Measurements from ENCODE around the gene ZDHHC14. TPM values are rescaled to one million over a fixed set of nuclear protein-coding genes. Genes with fewer than 3 reads are reported as not detected.

The ZDHHC14 gene
- total and polyA plus RNA-seq, 2 experiments from 2014 or later, result 3.0 to 7.4 TPM

GRCh38 chr6:157603971-157604370 lies 223.0 kb downstream of the ZDHHC14 start:
- H2AFZ ChIP-seq, result no peak overlapping the region
- TF ChIP-seq CREB1 (CRISPR knock-in tag; IDR thresholded peaks at IDR 0.05; ENCODE audit: low read depth) (no peak), EZH2phosphoT487 (IDR thresholded peaks at IDR 0.05; ENCODE audit: unreplicated experiment) (no peak), POLR2AphosphoS5 (IDR thresholded peaks at IDR 0.05; ENCODE audit: low read depth) (no peak), ZNF462 (CRISPR knock-in tag; IDR thresholded peaks at IDR 0.05) (no peak), NANOG (IDR thresholded peaks at IDR 0.05; ENCODE audit: borderline replicate concordance) (no peak), JUNB (IDR thresholded peaks at IDR 0.05; ENCODE audit: unreplicated experiment) (no peak), ZNF114 (CRISPR knock-in tag; IDR thresholded peaks at IDR 0.05) (no peak), EZH2 (IDR thresholded peaks at IDR 0.05; ENCODE audit: low read depth, unreplicated experiment) (no peak), STAT1 (IDR thresholded peaks at IDR 0.05; ENCODE audit: unreplicated experiment) (no peak), ETS1 (IDR thresholded peaks at IDR 0.05) (no peak), ZNF331 (CRISPR knock-in tag; IDR thresholded peaks at IDR 0.05; ENCODE audit: low read depth) (no peak)
- TF ChIP-seq, protein P1, sequence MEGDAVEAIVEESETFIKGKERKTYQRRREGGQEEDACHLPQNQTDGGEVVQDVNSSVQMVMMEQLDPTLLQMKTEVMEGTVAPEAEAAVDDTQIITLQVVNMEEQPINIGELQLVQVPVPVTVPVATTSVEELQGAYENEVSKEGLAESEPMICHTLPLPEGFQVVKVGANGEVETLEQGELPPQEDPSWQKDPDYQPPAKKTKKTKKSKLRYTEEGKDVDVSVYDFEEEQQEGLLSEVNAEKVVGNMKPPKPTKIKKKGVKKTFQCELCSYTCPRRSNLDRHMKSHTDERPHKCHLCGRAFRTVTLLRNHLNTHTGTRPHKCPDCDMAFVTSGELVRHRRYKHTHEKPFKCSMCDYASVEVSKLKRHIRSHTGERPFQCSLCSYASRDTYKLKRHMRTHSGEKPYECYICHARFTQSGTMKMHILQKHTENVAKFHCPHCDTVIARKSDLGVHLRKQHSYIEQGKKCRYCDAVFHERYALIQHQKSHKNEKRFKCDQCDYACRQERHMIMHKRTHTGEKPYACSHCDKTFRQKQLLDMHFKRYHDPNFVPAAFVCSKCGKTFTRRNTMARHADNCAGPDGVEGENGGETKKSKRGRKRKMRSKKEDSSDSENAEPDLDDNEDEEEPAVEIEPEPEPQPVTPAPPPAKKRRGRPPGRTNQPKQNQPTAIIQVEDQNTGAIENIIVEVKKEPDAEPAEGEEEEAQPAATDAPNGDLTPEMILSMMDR (conservative IDR thresholded peaks at IDR 0.05; ENCODE audit: low read depth in 2 of 2), result no peak
- TF ChIP-seq, protein P2, sequence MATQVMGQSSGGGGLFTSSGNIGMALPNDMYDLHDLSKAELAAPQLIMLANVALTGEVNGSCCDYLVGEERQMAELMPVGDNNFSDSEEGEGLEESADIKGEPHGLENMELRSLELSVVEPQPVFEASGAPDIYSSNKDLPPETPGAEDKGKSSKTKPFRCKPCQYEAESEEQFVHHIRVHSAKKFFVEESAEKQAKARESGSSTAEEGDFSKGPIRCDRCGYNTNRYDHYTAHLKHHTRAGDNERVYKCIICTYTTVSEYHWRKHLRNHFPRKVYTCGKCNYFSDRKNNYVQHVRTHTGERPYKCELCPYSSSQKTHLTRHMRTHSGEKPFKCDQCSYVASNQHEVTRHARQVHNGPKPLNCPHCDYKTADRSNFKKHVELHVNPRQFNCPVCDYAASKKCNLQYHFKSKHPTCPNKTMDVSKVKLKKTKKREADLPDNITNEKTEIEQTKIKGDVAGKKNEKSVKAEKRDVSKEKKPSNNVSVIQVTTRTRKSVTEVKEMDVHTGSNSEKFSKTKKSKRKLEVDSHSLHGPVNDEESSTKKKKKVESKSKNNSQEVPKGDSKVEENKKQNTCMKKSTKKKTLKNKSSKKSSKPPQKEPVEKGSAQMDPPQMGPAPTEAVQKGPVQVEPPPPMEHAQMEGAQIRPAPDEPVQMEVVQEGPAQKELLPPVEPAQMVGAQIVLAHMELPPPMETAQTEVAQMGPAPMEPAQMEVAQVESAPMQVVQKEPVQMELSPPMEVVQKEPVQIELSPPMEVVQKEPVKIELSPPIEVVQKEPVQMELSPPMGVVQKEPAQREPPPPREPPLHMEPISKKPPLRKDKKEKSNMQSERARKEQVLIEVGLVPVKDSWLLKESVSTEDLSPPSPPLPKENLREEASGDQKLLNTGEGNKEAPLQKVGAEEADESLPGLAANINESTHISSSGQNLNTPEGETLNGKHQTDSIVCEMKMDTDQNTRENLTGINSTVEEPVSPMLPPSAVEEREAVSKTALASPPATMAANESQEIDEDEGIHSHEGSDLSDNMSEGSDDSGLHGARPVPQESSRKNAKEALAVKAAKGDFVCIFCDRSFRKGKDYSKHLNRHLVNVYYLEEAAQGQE (IDR thresholded peaks at IDR 0.05; ENCODE audit: unreplicated experiment), result no peak
- H3K9me3 Mint-ChIP-seq, result no peaks in the 10 kb centered on the region
- H3K27ac Mint-ChIP-seq, result no peak overlapping the region
- no peak overlapping the region for H3K4me3 ChIP-seq
- no peaks in the 10 kb centered on the region for H3K9me2 ChIP-seq (ENCODE audit: insufficient read depth)
- H4K20me1 ChIP-seq (replicated peaks; ENCODE audit: insufficient read depth), result no peaks in the 10 kb centered on the region
- no peaks in the 10 kb centered on the region for H3F3A ChIP-seq (replicated peaks; ENCODE audit: low read depth)
- H3K36me3 Mint-ChIP-seq (ENCODE audit: low read depth), result no peaks in the 10 kb centered on the region; the same call in 2 of the 3 replicates
- H3K79me2 ChIP-seq (replicated peaks; ENCODE audit: insufficient read depth), result no peaks in the 10 kb centered on the region
- H3K27ac ChIP-seq (ENCODE audit: low read depth), result no peak overlapping the region
- ATAC-seq (no peak), DNase-seq (ENCODE audit: low spot score) (no peak)
- no peaks in the 10 kb centered on the region for H3K27me3 ChIP-seq (ENCODE audit: insufficient read depth)
- H3K4me2 ChIP-seq, result no peak overlapping the region
- peaks cover 8% of the 10 kb centered on the region for H3K27me3 Mint-ChIP-seq (ENCODE audit: insufficient read depth, low read depth, poor library complexity)
- no peaks in the 10 kb centered on the region for H3K36me3 ChIP-seq (ENCODE audit: insufficient read depth)
- peaks cover 36% of the 10 kb centered on the region for H3K4me1 Mint-ChIP-seq
- H3K4me3 Mint-ChIP-seq, result no peak overlapping the region
- peaks cover 22% of the 10 kb centered on the region for H3K4me1 ChIP-seq (ENCODE audit: insufficient read depth)
